ENCODE results near the gene CIB2.
"Not testable (repeated sequence)": the region's sequence is repeated elsewhere in the genome, so short reads cannot be mapped to it uniquely, and the experiment has no call there.

Gene CIB2

DNA sequence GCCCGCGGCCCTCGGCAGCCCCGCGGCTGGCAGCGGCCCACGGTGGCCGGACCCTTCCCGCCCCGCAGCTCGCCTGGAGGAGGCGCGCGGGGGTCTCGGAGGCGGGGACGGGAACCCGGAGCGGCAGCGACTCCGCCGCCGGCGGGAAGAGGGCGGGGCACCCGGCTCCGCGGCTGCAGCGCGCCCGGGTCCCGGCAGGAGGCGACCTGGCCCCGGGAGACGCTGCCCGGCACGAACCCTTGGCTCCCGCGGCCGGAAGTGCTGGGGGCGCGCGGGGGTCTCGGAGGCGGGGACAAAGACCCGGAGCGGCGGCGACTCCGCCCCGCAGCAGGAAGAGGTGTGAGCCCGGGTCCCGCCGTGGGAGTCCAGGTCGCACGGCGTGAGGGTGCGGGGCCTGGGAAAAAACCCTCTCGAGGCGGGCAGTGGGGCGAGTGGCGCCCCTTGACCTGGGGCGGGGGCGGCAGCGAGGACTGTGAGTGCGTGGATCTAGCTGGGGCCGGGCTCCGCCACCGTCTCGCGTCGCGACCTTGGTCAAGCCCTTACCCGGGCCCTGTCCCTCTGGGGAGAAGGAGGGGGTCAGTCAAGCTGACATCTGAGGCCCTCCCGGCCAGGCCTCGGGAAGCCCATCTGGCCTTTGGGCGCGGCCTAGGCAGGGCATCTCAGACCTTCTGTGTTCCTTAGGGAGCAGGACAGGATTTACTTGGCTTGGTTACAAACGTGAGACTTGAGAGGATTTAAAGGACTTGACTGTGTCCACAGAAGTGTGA lies at the start of gene CIB2:
TSS of gene CIB2 (minus strand) at position 151 of the 767 bp plus-strand sequence. CDS start 230 bp downstream, outside the sequence.
- in situ Hi-C loops (cut with MboI; ENCODE audit: low sequenced_read_pairs) = no loop called here

DNA sequence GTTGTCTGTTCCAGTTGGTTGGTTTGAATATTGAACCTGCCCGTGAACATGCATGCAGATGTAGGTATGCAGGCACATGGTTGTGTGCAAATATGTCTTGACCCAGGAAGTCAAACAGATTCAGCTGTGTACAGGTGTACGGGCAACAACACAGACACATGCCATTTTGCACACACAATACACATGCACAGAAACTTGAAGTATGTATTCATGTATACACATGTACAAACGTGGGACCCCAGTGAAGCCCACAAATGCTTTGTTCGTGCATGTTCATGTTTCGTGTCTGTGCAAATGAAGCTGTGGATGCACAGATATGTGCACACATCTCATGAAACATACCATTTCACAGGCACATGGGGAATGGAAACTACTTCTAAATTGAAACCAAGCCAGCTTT lies 48.7 kb upstream of the CIB2 start:
- in situ Hi-C loops (cut with MboI; ENCODE audit: low sequenced_read_pairs) = no loop called here

DNA sequence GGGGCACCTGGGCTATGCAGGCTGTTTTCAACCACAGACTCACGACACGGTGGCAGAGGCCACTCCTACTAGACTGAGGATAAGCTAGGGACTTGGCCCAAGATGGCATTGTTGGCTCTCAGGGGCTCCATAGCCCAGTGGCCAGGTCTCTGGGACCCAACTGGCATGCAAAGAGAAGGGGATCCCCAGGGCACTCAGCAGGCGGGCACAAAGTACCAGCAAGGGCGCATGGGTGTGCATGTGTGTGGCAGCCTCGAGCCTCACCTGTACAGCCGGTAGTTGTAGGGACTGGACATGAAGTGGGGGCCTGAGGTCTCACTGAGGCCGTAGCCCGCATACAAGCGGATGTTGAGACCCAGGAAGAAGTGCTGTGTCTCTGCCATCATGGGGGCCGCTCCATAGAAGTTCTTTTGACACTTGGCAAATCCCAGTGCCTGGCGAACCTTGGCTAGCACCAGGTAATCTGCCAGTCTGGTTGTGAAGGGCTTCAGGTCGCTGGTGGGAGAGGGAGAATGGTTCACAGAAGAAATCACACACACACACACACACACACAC lies 48.1 kb upstream of the CIB2 start:
- in situ Hi-C loops (cut with MboI; ENCODE audit: low sequenced_read_pairs) = no loop called here

DNA sequence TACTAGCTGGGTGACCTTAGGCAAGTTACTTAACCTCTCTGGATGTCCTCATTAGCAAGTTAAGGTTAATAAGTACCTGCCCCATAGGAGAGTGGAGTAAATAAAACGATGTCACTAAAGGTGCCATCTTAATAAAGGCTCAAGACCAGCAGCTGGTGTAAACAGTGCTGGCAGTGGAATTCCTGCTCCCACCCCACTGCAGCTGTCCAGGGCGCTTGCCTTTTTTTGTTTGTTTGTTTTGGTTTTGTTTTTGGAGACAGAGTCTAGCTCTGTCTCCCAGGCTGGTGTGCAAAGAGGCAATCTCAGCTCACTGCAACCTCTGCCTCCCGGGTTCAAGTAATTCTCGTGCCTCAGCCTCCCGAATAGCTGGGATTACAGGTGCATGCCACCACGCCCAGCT lies 46.8 kb upstream of the CIB2 start:
- in situ Hi-C loops (cut with MboI; ENCODE audit: low sequenced_read_pairs) = no loop called here

DNA sequence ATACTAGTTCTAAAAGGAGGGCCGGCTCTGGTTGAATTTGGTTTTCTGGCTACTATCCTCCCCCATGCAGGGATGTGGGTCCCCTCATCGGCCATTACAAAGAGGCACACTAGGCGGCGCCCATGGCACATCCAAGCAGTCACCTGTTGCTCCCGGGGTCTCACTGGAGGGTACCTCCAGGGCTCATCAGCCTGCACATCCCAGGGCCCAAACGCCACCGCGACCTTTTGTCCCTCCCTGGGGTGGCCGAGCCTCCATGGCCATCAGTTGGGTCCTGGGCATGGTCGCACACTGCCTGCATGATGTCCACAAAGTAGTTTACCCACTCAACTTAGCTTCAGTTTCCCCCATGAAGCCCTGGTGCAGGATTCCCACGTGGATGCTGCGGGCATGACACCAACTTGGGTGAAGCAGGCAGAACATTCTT lies 46.2 kb upstream of the CIB2 start:
- in situ Hi-C loops (cut with MboI; ENCODE audit: low sequenced_read_pairs) = no loop called here

DNA sequence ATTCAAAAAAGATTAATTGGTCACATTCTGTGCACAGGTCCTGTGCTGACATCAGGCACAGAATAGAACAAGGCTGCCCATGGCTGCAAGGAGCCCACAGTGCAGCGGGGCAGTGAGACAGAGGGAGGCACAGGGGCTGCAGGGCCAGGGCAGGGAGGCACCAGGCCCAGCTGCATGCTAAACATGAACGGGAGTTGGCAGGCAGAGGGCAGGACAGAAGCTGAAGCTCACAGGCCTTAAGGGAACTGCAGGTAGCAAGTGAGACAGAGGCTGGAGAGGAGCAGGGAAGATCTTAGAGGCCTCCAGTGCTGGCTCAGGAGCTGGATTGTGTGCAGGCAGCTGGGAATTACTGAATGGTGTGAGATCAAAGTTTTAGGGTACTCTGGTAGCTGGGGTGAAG lies 44.1 kb upstream of the CIB2 start:
- in situ Hi-C loops (cut with MboI; ENCODE audit: low sequenced_read_pairs) = no loop called here

DNA sequence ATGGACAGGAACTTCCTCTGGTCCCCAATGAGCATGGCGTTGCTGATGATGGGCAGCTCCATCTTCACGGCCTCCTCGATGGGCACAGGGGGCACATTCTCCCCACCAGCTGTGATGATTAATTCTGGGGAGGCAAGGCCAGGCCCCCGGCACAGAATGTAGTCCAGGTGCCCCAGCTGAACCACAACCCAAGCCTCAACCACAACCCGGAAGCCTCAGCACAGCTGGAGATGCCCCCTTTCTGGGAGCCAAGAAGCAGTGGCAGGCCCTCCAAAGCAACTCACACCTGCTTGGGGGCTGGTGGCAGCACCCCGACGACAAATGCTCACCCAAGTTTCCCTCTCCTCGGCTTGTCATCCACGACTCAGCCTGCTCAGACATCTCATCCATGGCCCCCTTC lies 43.2 kb upstream of the CIB2 start:
- in situ Hi-C loops (cut with MboI; ENCODE audit: low sequenced_read_pairs) = no loop called here

DNA sequence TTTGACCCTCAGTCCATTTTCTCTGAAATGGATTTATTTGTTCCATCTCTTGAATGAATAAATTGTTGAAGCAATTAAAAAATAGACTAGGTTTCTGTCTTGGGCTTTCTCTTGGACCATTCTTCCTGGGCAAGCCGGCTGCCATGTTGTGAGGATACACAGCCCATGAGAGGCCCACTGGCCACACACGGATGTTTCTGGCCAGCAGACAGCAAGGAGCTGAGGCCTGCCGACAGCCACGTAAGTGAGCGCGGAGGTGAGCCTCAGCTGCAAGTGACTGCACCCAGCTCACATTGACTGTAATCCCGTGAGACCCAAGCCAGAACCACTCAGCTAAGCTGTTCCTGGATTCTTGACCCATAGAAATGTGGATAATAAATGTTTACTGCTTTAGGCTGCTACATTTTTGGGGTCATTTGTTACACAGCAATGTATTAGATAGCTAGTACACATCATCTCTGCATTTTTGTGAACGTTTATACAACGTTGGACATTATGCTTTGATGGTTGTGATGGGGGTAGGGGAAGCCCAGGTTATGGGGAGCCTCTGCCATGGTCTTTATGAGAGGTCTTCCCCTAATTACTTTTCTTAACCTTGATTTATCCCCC lies 40.7 kb upstream of the CIB2 start:
- in situ Hi-C loops (cut with MboI; ENCODE audit: low sequenced_read_pairs) = no loop called here

DNA sequence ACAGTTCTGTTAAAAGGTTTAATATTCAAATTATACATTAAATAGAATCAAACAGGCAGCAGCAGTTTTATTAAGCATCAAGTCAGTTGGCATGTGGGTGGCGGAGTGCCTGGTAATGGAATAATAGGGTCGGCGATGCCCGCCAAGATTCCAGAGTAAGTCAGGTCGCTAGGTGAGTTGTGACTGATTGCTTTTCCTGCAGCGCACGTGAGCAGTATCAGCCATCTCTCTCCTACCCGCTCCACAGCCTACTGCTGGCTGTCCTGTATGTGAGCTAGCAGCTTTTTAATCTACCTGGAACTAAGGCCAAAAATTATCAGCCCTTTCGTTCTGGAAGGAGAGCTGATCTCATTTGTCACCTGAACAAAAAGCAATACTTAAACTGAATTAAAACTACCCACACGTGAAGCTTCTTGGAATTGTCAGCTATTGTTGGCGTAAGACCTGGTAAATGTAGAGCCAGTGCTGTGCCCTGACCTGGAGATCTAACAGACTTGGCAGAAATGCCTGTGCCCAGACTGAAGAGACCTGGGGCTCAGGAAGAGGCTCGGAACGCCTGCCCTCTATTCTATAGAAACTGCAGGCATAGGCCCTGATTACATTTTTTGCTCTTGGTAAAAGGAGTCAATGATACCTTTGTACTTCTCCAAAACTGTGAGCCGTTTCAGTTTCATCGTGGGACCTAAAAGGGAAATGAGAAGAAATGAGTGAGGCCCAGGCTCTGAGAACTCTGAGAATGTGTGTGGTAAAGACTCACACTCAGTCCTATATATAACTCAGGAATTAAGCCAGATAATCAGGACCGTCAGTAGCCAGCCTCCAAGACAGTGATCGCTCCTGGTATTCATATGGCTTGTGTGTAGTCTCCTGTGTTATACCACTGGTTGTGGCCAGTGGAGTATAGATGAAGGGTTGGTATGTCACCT lies 39.9 kb upstream of the CIB2 start:
- in situ Hi-C loops (cut with MboI; ENCODE audit: low sequenced_read_pairs) = no loop called here

DNA sequence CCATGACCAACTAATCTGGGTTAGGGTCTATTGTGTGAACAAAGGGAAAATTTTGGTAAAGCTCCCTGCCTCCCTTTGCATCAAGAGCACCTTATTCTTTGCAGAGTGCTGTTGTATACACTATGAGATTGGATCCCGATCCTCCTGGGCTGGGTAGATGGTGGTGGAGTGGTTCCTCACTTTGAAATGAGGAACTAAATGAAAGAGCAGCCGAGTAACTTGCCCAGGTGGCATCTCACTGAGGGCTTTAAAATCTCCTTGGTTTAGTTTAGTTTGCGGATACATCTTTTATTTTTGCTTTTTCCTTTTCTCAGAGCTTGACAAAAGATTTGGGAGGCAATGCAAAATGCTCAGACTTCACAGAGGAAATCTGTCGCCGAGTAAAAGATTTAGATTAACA lies 37.4 kb upstream of the CIB2 start:
- in situ Hi-C loops (cut with MboI; ENCODE audit: low sequenced_read_pairs) = no loop called here

DNA sequence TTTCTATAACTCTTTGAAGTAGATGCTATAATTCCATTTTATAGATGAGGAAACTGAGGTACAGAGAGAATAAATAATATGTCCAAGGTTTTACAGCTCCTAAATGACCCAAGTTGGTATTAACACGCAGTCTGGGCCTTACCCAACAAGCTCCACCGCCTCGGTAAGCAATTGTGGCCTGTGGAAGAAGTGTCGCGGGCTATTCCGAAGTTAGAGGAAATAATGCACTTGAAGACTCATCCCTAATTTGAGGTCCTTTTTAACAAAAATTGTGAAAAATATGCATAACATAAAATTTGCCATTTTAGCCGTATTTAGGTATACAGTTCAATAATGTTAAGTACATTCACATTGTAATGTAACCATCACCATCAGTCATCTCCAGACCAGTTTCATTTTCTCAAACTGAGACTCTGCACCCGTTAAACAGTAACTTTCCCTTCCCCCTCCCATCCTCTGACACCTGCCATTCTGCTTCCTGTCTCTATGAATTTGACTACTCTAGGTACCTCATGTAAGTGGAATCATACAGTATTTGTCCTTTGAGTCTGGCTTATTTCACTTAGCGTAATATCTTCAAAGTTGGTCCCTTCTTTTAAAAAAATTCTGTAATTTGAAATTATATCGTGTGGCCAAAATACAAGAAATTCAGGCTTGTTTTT lies 36.1 kb upstream of the CIB2 start:
- in situ Hi-C loops (cut with MboI; ENCODE audit: low sequenced_read_pairs) = no loop called here

DNA sequence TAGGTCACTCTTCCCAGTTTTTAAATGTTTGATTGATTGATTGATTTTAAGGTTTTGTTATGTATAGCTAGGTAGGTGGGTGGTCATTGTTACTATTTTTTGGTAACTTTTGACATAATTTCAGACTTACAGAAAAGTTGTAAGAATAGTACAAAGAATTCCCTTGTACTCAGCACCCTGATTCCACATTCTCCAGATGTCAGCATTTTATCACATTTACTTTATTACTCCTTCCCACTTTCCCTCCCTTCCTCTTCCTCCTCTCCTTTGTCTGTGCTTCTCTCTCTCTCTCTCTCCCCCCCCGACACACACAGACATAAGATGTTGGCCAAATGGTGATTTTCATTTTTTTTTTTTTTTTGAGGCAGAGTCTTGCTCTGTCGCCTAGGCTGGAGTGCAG lies 32.8 kb upstream of the CIB2 start:
- in situ Hi-C loops (cut with MboI; ENCODE audit: low sequenced_read_pairs) = no loop called here

DNA sequence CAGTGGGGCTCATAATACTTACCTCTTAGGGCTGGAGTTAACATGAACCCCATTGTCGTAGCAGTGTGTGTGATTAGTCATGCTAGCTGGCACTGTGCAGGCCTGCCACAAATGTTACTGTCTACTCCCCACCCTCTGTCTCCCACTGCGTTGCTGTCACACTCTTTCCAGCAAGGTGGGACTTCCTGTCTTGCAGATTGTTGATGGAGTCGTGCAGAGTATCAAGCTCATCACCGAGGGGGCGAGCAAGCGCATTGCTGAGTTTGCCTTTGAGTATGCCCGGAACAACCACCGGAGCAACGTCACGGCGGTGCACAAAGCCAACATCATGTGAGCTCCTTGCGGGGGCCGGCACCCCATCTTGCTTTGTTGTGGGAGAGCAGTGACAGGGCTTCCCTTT lies 30.8 kb upstream of the CIB2 start:
- in situ Hi-C loops (cut with MboI; ENCODE audit: low sequenced_read_pairs) = no loop called here

DNA sequence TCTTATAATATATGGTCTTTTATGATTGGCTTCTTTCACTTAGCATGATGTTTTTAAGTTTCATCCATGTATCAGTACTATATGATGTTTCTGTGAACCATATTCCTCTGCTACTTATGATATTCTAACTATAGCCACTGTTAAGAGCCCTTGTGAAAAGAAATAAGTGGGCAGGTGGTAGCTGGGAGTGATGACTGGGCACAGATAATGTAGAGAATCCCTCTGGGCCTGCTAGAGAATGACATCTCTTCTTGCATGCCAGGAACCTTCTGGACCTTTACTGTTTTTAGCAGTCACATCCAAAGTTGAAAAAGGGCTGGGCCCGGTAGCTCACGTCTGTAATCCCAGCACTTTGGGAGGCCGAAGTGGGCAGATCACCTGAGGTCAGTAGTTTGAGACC lies 28.1 kb upstream of the CIB2 start:
- in situ Hi-C loops (cut with MboI; ENCODE audit: low sequenced_read_pairs) = no loop called here

DNA sequence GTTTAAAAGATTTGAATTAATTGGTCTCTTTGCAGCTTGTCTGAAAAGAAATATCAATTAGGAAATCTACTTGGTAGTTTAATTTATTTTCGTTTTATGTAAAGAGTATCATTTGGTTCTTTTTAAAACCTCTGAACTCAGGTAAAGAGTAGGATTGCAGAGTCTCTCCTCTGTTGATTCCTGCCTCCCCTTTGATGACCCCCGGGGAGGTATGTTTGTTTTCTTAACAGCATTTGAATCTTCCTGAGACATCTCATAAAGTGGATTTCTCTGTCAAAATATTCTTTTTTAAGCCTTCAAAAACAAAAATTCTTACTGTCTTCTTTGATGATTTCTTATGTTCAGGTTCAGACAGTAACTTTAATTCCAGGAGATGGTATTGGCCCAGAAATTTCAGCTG lies 26.0 kb upstream of the CIB2 start:
- in situ Hi-C loops (cut with MboI; ENCODE audit: low sequenced_read_pairs) = no loop called here

DNA sequence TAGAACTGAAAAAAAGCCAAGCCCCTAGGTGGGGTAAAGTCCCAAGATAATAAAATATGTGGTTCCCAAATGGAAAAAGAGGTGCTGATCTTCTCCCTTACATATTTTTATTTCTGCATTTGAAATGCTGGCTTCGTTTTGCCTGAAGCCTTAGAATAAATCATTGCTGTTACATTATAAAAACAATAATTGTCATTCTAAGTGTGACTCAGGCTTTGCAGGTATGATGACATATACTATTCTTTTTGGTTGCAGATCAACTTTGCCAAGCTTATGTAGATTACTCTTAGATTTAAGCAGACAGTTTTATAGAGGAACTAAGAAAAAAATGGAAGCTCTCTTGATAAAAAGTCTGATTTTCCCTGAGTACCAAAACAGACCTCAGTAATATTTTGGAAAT lies 25.4 kb upstream of the CIB2 start:
- in situ Hi-C loops (cut with MboI; ENCODE audit: low sequenced_read_pairs) = no loop called here

DNA sequence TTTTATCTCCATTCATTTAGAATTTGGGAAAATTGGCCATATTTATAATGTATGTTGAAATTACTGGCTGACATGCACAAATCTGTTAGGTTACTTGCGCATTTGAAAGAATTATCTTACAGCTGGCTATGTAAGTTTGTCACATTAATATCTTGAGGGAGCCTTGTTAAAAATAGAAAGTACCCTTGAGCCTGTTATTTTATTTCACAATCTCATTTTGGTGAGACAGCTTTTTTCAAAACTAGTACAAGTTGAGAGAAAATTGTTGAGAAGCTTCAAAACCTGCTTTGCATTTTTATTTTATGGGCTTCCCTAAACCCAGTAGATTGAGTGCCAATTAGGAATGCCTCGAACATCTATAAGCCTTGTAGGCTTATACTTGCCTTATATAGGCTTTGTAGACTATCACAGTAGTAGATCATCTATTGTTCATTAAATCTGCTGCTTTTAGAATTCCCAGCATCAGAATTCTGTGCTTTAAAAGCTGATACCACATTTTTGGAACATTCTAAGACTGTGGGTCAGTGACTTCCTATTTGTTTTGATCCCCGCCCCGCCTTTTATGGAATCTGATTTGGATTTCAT lies 24.2 kb upstream of the CIB2 start:
- in situ Hi-C loops (cut with MboI; ENCODE audit: low sequenced_read_pairs) = no loop called here

DNA sequence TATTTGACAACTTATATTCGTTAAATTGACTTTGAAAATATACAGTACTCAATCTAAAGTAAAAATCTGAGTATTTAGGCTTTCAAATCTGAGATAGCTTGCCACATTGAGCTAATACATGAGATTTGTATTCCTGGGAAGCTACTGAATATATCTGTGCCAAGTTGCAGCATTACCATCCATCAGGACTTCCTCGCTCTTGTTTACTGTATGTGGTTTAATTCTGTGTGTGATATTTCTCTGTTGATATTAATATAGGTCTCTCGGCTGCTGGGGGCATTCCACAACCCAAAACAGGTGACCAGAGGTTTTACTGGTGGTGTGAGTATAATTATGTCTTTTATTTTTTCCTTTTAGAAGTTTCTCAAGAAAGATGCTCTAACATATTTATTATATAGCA lies 23.7 kb upstream of the CIB2 start:
- in situ Hi-C loops (cut with MboI; ENCODE audit: low sequenced_read_pairs) = no loop called here

DNA sequence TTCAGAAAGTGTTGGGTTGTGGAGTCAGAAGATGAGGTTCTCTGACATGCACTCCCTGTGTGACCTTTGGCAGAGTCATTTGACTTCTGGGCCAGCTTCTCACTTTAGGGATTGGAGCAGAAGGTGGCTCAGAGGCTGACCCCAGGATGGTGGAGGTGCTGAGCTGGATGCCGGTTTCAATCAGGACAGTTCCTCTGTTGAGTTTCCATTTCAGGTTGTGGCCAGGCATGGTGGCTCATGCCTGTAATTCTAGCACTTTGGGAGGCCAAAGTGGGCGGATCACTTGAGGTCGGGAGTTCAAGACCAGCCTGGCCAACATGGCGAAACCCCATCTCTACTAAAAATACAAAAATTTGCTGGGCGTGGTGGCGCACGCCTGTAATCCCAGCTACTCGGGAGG lies 19.8 kb upstream of the CIB2 start:
- in situ Hi-C loops (cut with MboI; ENCODE audit: low sequenced_read_pairs) = not testable (repeated sequence)

Data from hTERT RPE-1 (cell line).